GM23338 (cell line): ENCODE data around the gene STPG4. TPM values are rescaled to one million over a fixed set of nuclear protein-coding genes. Genes with fewer than 3 reads are reported as not detected.

Experiments
- ATAC-seq: fragments of 200-7000 bp; cut with Tn5 transposase; 3 replicates; pipeline ENCODE4 v1.9.1; 2020
- DNase-seq: peaks from one replicate; pipeline ENCODE4 v3.0.0-alpha.2; 2015; ENCODE audit warnings: low spot score
- H2AFZ ChIP-seq: fragments of 200-600 bp; sonication (generic); 2 replicates; pipeline ENCODE4 v1.8.0; 2016; ENCODE audit warnings: antibody characterized with exemption, mild to moderate bottlenecking, moderate library complexity
- H3F3A ChIP-seq: fragments of 200-600 bp; sonication (generic); replicated peaks from 2 replicates; pipeline ENCODE4 v1.8.0; 2017; ENCODE audit warnings: antibody characterized with exemption, mixed run types, low read depth
- H3K27ac ChIP-seq: fragments of 200-600 bp; sonication (generic); 2 replicates; pipeline ENCODE4 v1.6.1; 2016; ENCODE audit warnings: low read depth
- H3K27me3 ChIP-seq: fragments of 200-600 bp; sonication (generic); 2 replicates; pipeline ENCODE4 v1.8.0; 2016; ENCODE audit warnings: mild to moderate bottlenecking, mixed run types, moderate library complexity; ENCODE audit not compliant: insufficient read depth
- H3K36me3 ChIP-seq: fragments of 200-600 bp; sonication (generic); 2 replicates; pipeline ENCODE4 v1.8.0; 2016; ENCODE audit warnings: mild to moderate bottlenecking; ENCODE audit not compliant: insufficient read depth
- H3K4me1 ChIP-seq: fragments of 200-600 bp; sonication (generic); 2 replicates; pipeline ENCODE4 v1.8.0; 2016; ENCODE audit warnings: mild to moderate bottlenecking, moderate library complexity; ENCODE audit not compliant: insufficient read depth
- H3K4me2 ChIP-seq: fragments of 200-600 bp; sonication (generic); 2 replicates; pipeline ENCODE4 v1.7.1; 2017; ENCODE audit warnings: mixed run types
- H3K4me3 ChIP-seq: fragments of 200-600 bp; sonication (generic); 2 replicates; pipeline ENCODE4 v1.6.1; 2016; ENCODE audit warnings: mixed run types
- H3K79me2 ChIP-seq: fragments of 200-600 bp; sonication (generic); replicated peaks from 2 replicates; pipeline ENCODE4 v1.8.0; 2017; ENCODE audit warnings: mild to moderate bottlenecking; ENCODE audit not compliant: insufficient read depth
- H3K9me2 ChIP-seq: fragments of 200-600 bp; sonication (generic); 2 replicates; pipeline ENCODE4 v1.8.0; 2017; ENCODE audit not compliant: insufficient read depth
- H4K20me1 ChIP-seq: fragments of 200-600 bp; sonication (generic); replicated peaks from 2 replicates; pipeline ENCODE4 v1.8.0; 2017; ENCODE audit warnings: mild to moderate bottlenecking; ENCODE audit not compliant: insufficient read depth
- H3K27ac Mint-ChIP-seq: 2 replicates; pipeline ENCODE4 v1.8.0; 2020; ENCODE audit warnings: inconsistent platforms, mild to moderate bottlenecking, moderate library complexity, mixed read lengths
- H3K27me3 Mint-ChIP-seq: 3 replicates; pipeline ENCODE4 v1.8.0; 2022; ENCODE audit warnings: low read depth, mild to moderate bottlenecking, moderate library complexity, mixed read lengths, inconsistent platforms; ENCODE audit not compliant: insufficient read depth, poor library complexity
- H3K36me3 Mint-ChIP-seq: 3 replicates; pipeline ENCODE4 v1.8.0; 2021; ENCODE audit warnings: low read depth, mild to moderate bottlenecking, inconsistent platforms, moderate library complexity, mixed read lengths
- H3K4me1 Mint-ChIP-seq: 3 replicates; pipeline ENCODE4 v1.8.0; 2020; ENCODE audit warnings: mild to moderate bottlenecking, inconsistent platforms, mixed read lengths
- H3K4me3 Mint-ChIP-seq: 3 replicates; pipeline ENCODE4 v1.8.0; 2021; ENCODE audit warnings: moderate library complexity, mild to moderate bottlenecking, inconsistent platforms, mixed read lengths
- H3K9me3 Mint-ChIP-seq: 3 replicates; pipeline ENCODE4 v1.8.0; 2020; ENCODE audit warnings: moderate library complexity, mild to moderate bottlenecking, inconsistent platforms, mixed read lengths
- CREB1 ChIP-seq: fragments of 250-450 bp; sonication (Bioruptor Pico); IDR thresholded peaks from 2 replicates; pipeline ENCODE4 v1.5.0; 2020; ENCODE audit warnings: low read depth, mild to moderate bottlenecking, moderate library complexity
- ETS1 ChIP-seq: IDR thresholded peaks from 2 replicates; pipeline ENCODE4 v1.6.1; 2016; ENCODE audit warnings: antibody characterized with exemption
- EZH2 ChIP-seq: fragments of 200-600 bp; sonication (generic); IDR thresholded peaks from one replicate; pipeline ENCODE4 v1.8.0; 2017; ENCODE audit warnings: antibody characterized with exemption, mild to moderate bottlenecking, low read depth; ENCODE audit not compliant: unreplicated experiment
- EZH2phosphoT487 ChIP-seq: fragments of 200-600 bp; sonication (generic); IDR thresholded peaks from one replicate; pipeline ENCODE4 v1.8.1; 2018; ENCODE audit warnings: antibody characterized with exemption; ENCODE audit not compliant: unreplicated experiment
- JUNB ChIP-seq: IDR thresholded peaks from one replicate; pipeline ENCODE4 v1.6.1; 2016; ENCODE audit warnings: antibody characterized with exemption; ENCODE audit not compliant: unreplicated experiment
- NANOG ChIP-seq: IDR thresholded peaks from 2 replicates; pipeline ENCODE4 v1.6.1; 2016; ENCODE audit warnings: antibody characterized with exemption, borderline replicate concordance
- POLR2AphosphoS5 ChIP-seq: IDR thresholded peaks from 2 replicates; pipeline ENCODE4 v1.6.1; 2016; ENCODE audit warnings: antibody characterized with exemption, low read depth
- REST ChIP-seq: IDR thresholded peaks from one replicate; pipeline ENCODE4 v1.6.1; 2018; ENCODE audit warnings: antibody characterized with exemption; ENCODE audit not compliant: unreplicated experiment
- STAT1 ChIP-seq: IDR thresholded peaks from one replicate; pipeline ENCODE4 v1.6.1; 2016; ENCODE audit warnings: antibody characterized with exemption; ENCODE audit not compliant: unreplicated experiment
- ZNF114 ChIP-seq: fragments of 250-450 bp; sonication (Bioruptor Pico); IDR thresholded peaks from 2 replicates; pipeline ENCODE4 v1.5.0; 2020; ENCODE audit warnings: mild to moderate bottlenecking, moderate library complexity
- ZNF331 ChIP-seq: fragments of 250-450 bp; sonication (Bioruptor Pico); IDR thresholded peaks from 2 replicates; pipeline ENCODE4 v1.5.0; 2020; ENCODE audit warnings: low read depth, mild to moderate bottlenecking, moderate library complexity
- ZNF462 ChIP-seq: fragments of 250-450 bp; sonication (Bioruptor Pico); IDR thresholded peaks from 2 replicates; pipeline ENCODE4 v1.5.0; 2020; ENCODE audit warnings: mild to moderate bottlenecking, moderate library complexity
- polyA plus RNA-seq: library from polyadenylated mRNA; unstranded; fragments of >200 nt; fragmentation: Nextera tagmentation; extraction: Ambion mirVana; gene quantifications from 2 replicates; pipeline ENCODE4 v1.2.1, GENCODE V29; 2016
- total RNA-seq: library from RNA; depleted of rRNA; stranded (reverse); fragments of >200 nt; shearing (Covaris generic); gene quantifications from 2 replicates; pipeline ENCODE4 v1.2.3, GENCODE V29; 2014

STPG4 gene
- total and polyA plus RNA-seq, 2 experiments from 2014 or later: 0.28 TPM; not detected in 1

- Histone ChIP-seq H2AFZ (no peak overlapping the region), H3K27ac (no peak overlapping the region), H3K4me2 (no peak overlapping the region), H3K36me3 (no peaks in the 10 kb centered on the region), H3F3A (no peaks in the 10 kb centered on the region), H3K27me3 (no peaks in the 10 kb centered on the region), H3K4me3 (no peak overlapping the region), H3K9me2 (0 out of 2 replicates have a peak, but pooled peaks cover 5% of the 10 kb centered on the region), H4K20me1 (no peaks in the 10 kb centered on the region), H3K79me2 (no peaks in the 10 kb centered on the region), H3K4me1 (peaks cover 23% of the 10 kb centered on the region)
- Mint-ChIP-seq H3K27me3 (no peaks in the 10 kb centered on the region), H3K36me3 (no peaks in the 10 kb centered on the region), H3K27ac (no peak overlapping the region), H3K4me3 (no peak overlapping the region), H3K4me1 (peaks cover 70% of the 10 kb centered on the region), H3K9me3 (no peaks in the 10 kb centered on the region)
- ATAC-seq: no peak
- TF ChIP-seq POLR2AphosphoS5: no peak
- no peak for TF ChIP-seq EZH2
- no peak for TF ChIP-seq NANOG
- no peak for TF ChIP-seq ZNF462 (CRISPR knock-in tag)
- TF ChIP-seq STAT1: no peak
- TF ChIP-seq CREB1: no peak
- TF ChIP-seq ETS1: no peak
- no peak for TF ChIP-seq JUNB
- no peak for TF ChIP-seq ZNF331 (CRISPR knock-in tag)
- TF ChIP-seq EZH2phosphoT487: no peak
- TF ChIP-seq ZNF114: no peak
- TF ChIP-seq REST: no peak
- no peak for DNase-seq
Observed at GRCh38 chr2:47196499-47196898, 41.4 kb upstream of the STPG4 start.
